ENCODE measurements around the gene CACNA2D4.

DNA sequence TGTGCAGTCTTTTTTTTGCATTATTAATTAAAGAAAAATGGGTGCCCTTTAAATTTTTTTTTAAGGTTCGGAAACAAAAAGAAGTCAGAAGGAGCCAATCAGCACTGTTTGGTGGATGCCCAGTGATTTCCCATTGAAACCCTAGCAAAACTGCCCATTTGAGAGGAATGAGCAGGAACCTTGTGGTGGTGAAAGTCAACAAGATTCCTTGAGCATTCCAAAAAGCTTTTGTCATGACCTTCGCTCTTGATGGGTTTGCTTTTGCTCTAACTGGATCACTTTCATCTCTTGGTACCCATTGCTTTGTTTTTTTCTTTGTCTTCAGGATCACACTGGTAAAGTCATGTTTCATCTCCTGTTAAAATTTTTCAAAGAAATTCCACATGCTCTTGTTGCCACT is 173.5 kb downstream of the CACNA2D4 start:
- TF ChIP-seq CTCF (IDR thresholded peaks at IDR 0.05) (no peak), POLR2A (IDR thresholded peaks at IDR 0.05) (no peak), EP300 (IDR thresholded peaks at IDR 0.05) (no peak)
